ENCODE data around the gene HIBCH. TPM values are rescaled to one million over a fixed set of nuclear protein-coding genes. Genes with fewer than 3 reads are reported as not detected.

The HIBCH gene
- total and polyA plus RNA-seq, 2 of the 13 experiments (the other 11 are each of a cell fraction or from before 2014, with no cell fraction given): 18.8 to 49.5 TPM

GRCh38 chr2:190185380-190185779 is 134.2 kb downstream of the HIBCH start:
- ATAC-seq (no peak), DNase-seq (ENCODE audit: low spot score) (no peak), FAIRE-seq (no peak)
- Histone ChIP-seq H4K20me1 (ENCODE audit: insufficient read depth, low read length) (no peaks in the 10 kb centered on the region), H3K79me2 (ENCODE audit: insufficient read depth, low read length) (no peaks in the 10 kb centered on the region), H3K36me3 (replicated peaks in 1 of 2; ENCODE audit: control insufficient read depth in 1 of 2, insufficient read depth in 2 of 2, low read length in 2 of 2) (no peaks in the 10 kb centered on the region; a peak in 2 of 5 replicates), H3K4me3 (replicated peaks in 1 of 3; ENCODE audit: insufficient read depth in 1 of 3, low read depth in 2 of 3, low read length in 3 of 3) (no peak overlapping the region), H3K4me2 (ENCODE audit: low read depth, low read length) (no peak overlapping the region), H3K4me1 (ENCODE audit: insufficient read depth, low read length) (peaks cover 8% of the 10 kb centered on the region), H3K9ac (ENCODE audit: insufficient read depth, low read depth, low read length) (no peak overlapping the region), H3K27ac (ENCODE audit: extremely low read length, insufficient read depth, low read length) (no peak overlapping the region), H2AFZ (ENCODE audit: low read length) (no peak overlapping the region), H3K9me3 (ENCODE audit: low read length) (no peaks in the 10 kb centered on the region), H3K27me3 (ENCODE audit: control insufficient read depth in 1 of 2, insufficient read depth in 2 of 2, low read length in 2 of 2) (no peaks in the 10 kb centered on the region)
- TF ChIP-seq ZNF501 (CRISPR knock-in tag; IDR thresholded peaks at IDR 0.05): no peak
- TF ChIP-seq, protein P1, sequence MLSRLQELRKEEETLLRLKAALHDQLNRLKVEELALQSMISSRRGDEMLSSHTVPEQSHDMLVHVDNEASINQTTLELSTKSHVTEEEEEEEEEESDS (CRISPR knock-in tag; IDR thresholded peaks at IDR 0.05; ENCODE audit: borderline replicate concordance): no peak
- TF ChIP-seq STAG1 (CRISPR knock-in tag; IDR thresholded peaks at IDR 0.05): no peak
- TF ChIP-seq CEBPG (CRISPR knock-in tag; IDR thresholded peaks at IDR 0.05): no peak
- TF ChIP-seq NKX3-1 (CRISPR knock-in tag; IDR thresholded peaks at IDR 0.05): no peak
- no peak for TF ChIP-seq DNMT3B (CRISPR knock-in tag; conservative IDR thresholded peaks at IDR 0.05)
- POLR2A ChIA-PET: no interaction called here
- 96% methylated on average over 2 of the region's 2 CpGs for WGBS (ENCODE audit: low lambda C conversion rate)
- BruUV-seq (replicated peaks): no TSS peak
- intact Hi-C loops (cut with micrococcal nuclease; ENCODE audit: unreplicated experiment) (loop anchor here (10.0 kb wide), 1 partner anchor 129 kb away; the partner anchor contains the start of gene HIBCH), in situ Hi-C loops (cut with HindIII; ENCODE audit: extremely low pct_ligation_motif_present, low pct_unique_long_range_greater_than_20kb) (no loop called here)
- CTCF ChIA-PET (ENCODE audit: low intra/inter-chr PET ratio, low total read pairs): no interaction called here

DNA sequence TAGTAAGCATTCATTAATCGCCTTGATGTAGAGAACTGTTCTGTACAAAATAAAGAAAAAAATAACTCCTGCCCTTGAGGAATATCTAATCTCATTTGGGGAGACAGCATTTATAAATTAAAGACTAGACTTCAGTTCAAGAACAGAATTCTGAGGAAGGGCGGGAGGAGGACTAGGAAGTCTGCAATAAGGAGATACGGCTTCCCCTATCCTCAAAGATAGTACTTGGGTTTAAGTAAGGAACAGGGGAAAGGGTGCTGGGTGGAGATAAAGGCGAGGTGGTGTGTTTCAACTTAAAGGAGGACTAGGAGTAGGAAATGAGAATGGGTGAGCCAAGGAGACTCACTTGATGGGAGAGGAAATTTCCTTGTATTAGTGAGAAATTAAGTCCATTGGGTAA is 135.2 kb downstream of the HIBCH start:
- Histone ChIP-seq H3K9me3 (ENCODE audit: low read length) (no peaks in the 10 kb centered on the region), H3K36me3 (replicated peaks in 1 of 2; ENCODE audit: control insufficient read depth in 1 of 2, insufficient read depth in 2 of 2, low read length in 2 of 2) (no peaks in the 10 kb centered on the region; a peak in 2 of 5 replicates), H3K27me3 (ENCODE audit: control insufficient read depth in 1 of 2, insufficient read depth in 2 of 2, low read length in 2 of 2) (no peaks in the 10 kb centered on the region; a peak in 1 of 5 replicates), H3K27ac (ENCODE audit: extremely low read length, insufficient read depth, low read length) (no peak overlapping the region), H3K4me1 (ENCODE audit: insufficient read depth, low read length) (peaks cover 14% of the 10 kb centered on the region), H3K4me3 (replicated peaks in 1 of 3; ENCODE audit: insufficient read depth in 1 of 3, low read depth in 2 of 3, low read length in 3 of 3) (no peak overlapping the region), H3K4me2 (ENCODE audit: low read depth, low read length) (no peak overlapping the region), H3K9ac (ENCODE audit: insufficient read depth, low read depth, low read length) (no peak overlapping the region), H4K20me1 (ENCODE audit: insufficient read depth, low read length) (no peaks in the 10 kb centered on the region), H3K79me2 (ENCODE audit: insufficient read depth, low read length) (no peaks in the 10 kb centered on the region), H2AFZ (ENCODE audit: low read length) (no peak overlapping the region)
- ChIA-PET POLR2A (no interaction called here), CTCF (ENCODE audit: low intra/inter-chr PET ratio, low total read pairs) (no interaction called here)
- WGBS (ENCODE audit: low lambda C conversion rate): 93% methylated on average over 4 of the region's 4 CpGs
- FAIRE-seq (no peak), ATAC-seq (no peak), DNase-seq (ENCODE audit: low spot score) (no peak)
- BruUV-seq (replicated peaks): no TSS peak
- in situ Hi-C loops (cut with HindIII; ENCODE audit: extremely low pct_ligation_motif_present, low pct_unique_long_range_greater_than_20kb) (no loop called here), intact Hi-C loops (cut with micrococcal nuclease; ENCODE audit: unreplicated experiment) (loop anchor here (5.0 to 10.0 kb wide), 2 partner anchors 130 to 328 kb away; partner anchors contain the start of gene HIBCH)
- TF ChIP-seq ZFYVE20 (CRISPR knock-in tag; IDR thresholded peaks at IDR 0.05; ENCODE audit: borderline replicate concordance, low read depth) (no peak), SIN3A (IDR thresholded peaks at IDR 0.05; ENCODE audit: borderline replicate concordance, low read depth, low read length) (no peak), HDAC6 (IDR thresholded peaks at IDR 0.05; ENCODE audit: low read depth, low read length) (no peak), ZFP36 (IDR thresholded peaks at IDR 0.05; ENCODE audit: borderline replicate concordance, low read depth, low read length, partially characterized antibody) (no peak), HINFP (CRISPR knock-in tag; IDR thresholded peaks at IDR 0.05; ENCODE audit: low read depth) (no peak), MAFF (IDR thresholded peaks at IDR 0.05; ENCODE audit: low read depth, low read length) (no peak), FIP1L1 (IDR thresholded peaks at IDR 0.05; ENCODE audit: borderline replicate concordance, insufficient read depth, low read depth, low read length) (no peak), STAT5B (CRISPR knock-in tag; IDR thresholded peaks at IDR 0.05) (no peak), ZNF557 (CRISPR knock-in tag; IDR thresholded peaks at IDR 0.05) (no peak), ZFP37 (CRISPR knock-in tag; IDR thresholded peaks at IDR 0.05; ENCODE audit: borderline replicate concordance) (no peak), DMAP1 (CRISPR knock-in tag; IDR thresholded peaks at IDR 0.05) (no peak)
- TF ChIP-seq, protein P2, sequence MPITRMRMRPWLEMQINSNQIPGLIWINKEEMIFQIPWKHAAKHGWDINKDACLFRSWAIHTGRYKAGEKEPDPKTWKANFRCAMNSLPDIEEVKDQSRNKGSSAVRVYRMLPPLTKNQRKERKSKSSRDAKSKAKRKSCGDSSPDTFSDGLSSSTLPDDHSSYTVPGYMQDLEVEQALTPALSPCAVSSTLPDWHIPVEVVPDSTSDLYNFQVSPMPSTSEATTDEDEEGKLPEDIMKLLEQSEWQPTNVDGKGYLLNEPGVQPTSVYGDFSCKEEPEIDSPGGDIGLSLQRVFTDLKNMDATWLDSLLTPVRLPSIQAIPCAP (CRISPR knock-in tag; IDR thresholded peaks at IDR 0.05; ENCODE audit: low read depth): no peak
